ENCODE results near the gene TMEM201. TPM values are rescaled to one million over a fixed set of nuclear protein-coding genes. Genes with fewer than 3 reads are reported as not detected.
A peak's percentile ranks its signal among the peaks of the same experiment; 100 is the strongest.

Gene TMEM201
- total and polyA plus RNA-seq, 4 donors: 1.5 to 3.5 (median 2.9) TPM

DNA sequence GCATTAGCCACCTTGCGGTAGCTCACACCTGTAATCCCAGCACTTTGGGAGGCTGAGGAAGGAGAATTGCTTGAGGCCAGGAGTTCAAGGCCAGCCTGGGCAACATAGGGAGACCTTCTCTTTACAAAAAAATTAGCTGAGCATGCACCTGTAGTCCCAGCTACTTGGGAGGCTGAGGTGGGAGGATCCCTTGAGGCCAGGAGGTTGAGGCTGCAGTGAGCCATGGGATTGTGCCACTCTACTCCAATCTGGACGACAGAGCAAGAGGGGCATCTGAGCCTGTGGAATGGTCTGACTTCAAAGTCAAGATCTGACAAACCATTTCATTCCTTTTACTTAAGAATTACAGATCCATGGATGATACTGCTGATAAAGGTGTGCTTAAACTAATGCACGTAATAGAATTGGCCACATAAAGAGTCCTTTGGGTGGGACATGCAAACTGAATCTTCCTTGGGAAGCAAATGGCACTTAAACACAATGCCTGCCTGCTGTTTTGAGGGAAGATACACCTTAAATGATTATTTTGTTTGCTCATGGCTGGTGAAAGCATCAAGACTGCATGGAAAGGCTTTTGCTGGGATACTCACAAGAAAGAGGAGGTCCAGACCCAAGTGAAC lies 2.5 kb upstream of the TMEM201 start:
- DNase-seq (ENCODE audit: low spot score): no peak
- H3K4me3 ChIP-seq (ENCODE audit: low read depth in 1 of 3, low read length in 3 of 3): no peak overlapping the region
- H3K36me3 ChIP-seq (ENCODE audit: control insufficient read depth in 4 of 4, insufficient read depth in 3 of 4, low read depth in 1 of 4, low read length in 3 of 4): peaks cover 1 to 10% (median 6%) of the 10 kb centered on the region in 4 donors
- H3K4me1 ChIP-seq (ENCODE audit: control insufficient read depth in 4 of 4, insufficient read depth in 4 of 4, low read length in 3 of 4): peaks cover 4 to 12% (median 8%) of the 10 kb centered on the region in 4 donors
- H3K27me3 ChIP-seq (ENCODE audit: control insufficient read depth in 4 of 4, insufficient read depth in 4 of 4, low read length in 3 of 4): no peaks in the 10 kb centered on the region
- no peaks in the 10 kb centered on the region for H3K9me3 ChIP-seq (ENCODE audit: control insufficient read depth in 4 of 4, low read length in 3 of 4)
- 95% methylated on average over 3 of the region's 3 CpGs for WGBS
- no peak overlapping the region for H3K27ac ChIP-seq (ENCODE audit: low read depth in 1 of 2, low read length in 2 of 2)
- TF ChIP-seq RXRA (IDR thresholded peaks at IDR 0.05) (no peak), GABPA (IDR thresholded peaks at IDR 0.05 in 1 of 2, conservative IDR thresholded peaks at IDR 0.05 in 1 of 2) (no peak), TAF1 (conservative IDR thresholded peaks at IDR 0.05) (no peak), EGR1 (IDR thresholded peaks at IDR 0.05; ENCODE audit: low read depth in 2 of 2) (no peak), NR2F2 (IDR thresholded peaks at IDR 0.05) (no peak), SP1 (IDR thresholded peaks at IDR 0.05) (no peak), JUND (IDR thresholded peaks at IDR 0.05) (no peak), FOXA2 (IDR thresholded peaks at IDR 0.05) (no peak), FOXA1 (IDR thresholded peaks at IDR 0.05) (no peak)
- TF ChIP-seq, protein P1, sequence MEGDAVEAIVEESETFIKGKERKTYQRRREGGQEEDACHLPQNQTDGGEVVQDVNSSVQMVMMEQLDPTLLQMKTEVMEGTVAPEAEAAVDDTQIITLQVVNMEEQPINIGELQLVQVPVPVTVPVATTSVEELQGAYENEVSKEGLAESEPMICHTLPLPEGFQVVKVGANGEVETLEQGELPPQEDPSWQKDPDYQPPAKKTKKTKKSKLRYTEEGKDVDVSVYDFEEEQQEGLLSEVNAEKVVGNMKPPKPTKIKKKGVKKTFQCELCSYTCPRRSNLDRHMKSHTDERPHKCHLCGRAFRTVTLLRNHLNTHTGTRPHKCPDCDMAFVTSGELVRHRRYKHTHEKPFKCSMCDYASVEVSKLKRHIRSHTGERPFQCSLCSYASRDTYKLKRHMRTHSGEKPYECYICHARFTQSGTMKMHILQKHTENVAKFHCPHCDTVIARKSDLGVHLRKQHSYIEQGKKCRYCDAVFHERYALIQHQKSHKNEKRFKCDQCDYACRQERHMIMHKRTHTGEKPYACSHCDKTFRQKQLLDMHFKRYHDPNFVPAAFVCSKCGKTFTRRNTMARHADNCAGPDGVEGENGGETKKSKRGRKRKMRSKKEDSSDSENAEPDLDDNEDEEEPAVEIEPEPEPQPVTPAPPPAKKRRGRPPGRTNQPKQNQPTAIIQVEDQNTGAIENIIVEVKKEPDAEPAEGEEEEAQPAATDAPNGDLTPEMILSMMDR (IDR thresholded peaks at IDR 0.05; ENCODE audit: low read depth, low read length, missing input control): no peak
- TF ChIP-seq, protein P2, sequence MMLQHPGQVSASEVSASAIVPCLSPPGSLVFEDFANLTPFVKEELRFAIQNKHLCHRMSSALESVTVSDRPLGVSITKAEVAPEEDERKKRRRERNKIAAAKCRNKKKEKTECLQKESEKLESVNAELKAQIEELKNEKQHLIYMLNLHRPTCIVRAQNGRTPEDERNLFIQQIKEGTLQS (IDR thresholded peaks at IDR 0.05): no peak
- no peak overlapping the region for H3K9ac ChIP-seq (ENCODE audit: low read depth in 1 of 2, low read length in 2 of 2)

DNA sequence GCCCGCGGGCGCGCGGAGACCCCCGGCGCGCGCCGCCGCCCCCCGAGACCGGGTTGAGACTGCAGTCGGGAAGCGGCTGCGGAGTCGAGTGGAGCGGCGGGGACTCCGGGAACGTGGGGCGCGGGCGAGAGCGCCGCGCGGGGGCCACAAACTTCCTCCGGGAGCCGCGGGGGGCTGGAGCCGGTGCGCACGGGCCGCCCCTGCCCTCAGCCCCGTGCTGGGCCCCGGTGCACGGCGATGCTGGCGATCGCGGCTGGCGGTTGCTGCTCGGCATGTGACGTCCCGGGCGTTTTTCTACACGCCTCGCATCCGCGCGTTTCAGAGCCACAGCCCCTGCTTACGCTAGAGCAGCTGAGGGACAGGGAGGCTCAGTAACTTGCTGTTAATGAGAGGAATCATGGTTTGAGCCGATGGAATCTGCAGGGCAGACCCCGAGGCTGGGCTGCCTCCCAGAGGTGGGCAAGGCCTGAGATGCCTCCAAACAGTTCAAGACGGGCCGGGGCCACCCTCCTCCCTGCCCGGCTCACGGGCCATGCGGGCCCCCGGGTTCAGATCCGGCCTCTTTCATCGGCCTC lies 520 bp downstream of the TMEM201 start:
- TF ChIP-seq TAF1 (conservative IDR thresholded peaks at IDR 0.05): no peak
- TF ChIP-seq, protein P2 (IDR thresholded peaks at IDR 0.05): no peak
- TF ChIP-seq, protein P3, sequence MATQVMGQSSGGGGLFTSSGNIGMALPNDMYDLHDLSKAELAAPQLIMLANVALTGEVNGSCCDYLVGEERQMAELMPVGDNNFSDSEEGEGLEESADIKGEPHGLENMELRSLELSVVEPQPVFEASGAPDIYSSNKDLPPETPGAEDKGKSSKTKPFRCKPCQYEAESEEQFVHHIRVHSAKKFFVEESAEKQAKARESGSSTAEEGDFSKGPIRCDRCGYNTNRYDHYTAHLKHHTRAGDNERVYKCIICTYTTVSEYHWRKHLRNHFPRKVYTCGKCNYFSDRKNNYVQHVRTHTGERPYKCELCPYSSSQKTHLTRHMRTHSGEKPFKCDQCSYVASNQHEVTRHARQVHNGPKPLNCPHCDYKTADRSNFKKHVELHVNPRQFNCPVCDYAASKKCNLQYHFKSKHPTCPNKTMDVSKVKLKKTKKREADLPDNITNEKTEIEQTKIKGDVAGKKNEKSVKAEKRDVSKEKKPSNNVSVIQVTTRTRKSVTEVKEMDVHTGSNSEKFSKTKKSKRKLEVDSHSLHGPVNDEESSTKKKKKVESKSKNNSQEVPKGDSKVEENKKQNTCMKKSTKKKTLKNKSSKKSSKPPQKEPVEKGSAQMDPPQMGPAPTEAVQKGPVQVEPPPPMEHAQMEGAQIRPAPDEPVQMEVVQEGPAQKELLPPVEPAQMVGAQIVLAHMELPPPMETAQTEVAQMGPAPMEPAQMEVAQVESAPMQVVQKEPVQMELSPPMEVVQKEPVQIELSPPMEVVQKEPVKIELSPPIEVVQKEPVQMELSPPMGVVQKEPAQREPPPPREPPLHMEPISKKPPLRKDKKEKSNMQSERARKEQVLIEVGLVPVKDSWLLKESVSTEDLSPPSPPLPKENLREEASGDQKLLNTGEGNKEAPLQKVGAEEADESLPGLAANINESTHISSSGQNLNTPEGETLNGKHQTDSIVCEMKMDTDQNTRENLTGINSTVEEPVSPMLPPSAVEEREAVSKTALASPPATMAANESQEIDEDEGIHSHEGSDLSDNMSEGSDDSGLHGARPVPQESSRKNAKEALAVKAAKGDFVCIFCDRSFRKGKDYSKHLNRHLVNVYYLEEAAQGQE (IDR thresholded peaks at IDR 0.05): no peak
- no peak for TF ChIP-seq EGR1 (IDR thresholded peaks at IDR 0.05; ENCODE audit: low read depth in 2 of 2)
- no peak for TF ChIP-seq HNF4G (IDR thresholded peaks at IDR 0.05)
- TF ChIP-seq FOXA2 (IDR thresholded peaks at IDR 0.05): no peak
- TF ChIP-seq RXRA (IDR thresholded peaks at IDR 0.05): no peak
- TF ChIP-seq, protein P4, sequence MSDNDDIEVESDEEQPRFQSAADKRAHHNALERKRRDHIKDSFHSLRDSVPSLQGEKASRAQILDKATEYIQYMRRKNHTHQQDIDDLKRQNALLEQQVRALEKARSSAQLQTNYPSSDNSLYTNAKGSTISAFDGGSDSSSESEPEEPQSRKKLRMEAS (IDR thresholded peaks at IDR 0.05): no peak
- TF ChIP-seq HNF4A (conservative IDR thresholded peaks at IDR 0.05): no peak
- no peak for TF ChIP-seq FOXA1 (IDR thresholded peaks at IDR 0.05)
- TF ChIP-seq NR2F2 (IDR thresholded peaks at IDR 0.05): no peak
- TF ChIP-seq, protein P5, sequence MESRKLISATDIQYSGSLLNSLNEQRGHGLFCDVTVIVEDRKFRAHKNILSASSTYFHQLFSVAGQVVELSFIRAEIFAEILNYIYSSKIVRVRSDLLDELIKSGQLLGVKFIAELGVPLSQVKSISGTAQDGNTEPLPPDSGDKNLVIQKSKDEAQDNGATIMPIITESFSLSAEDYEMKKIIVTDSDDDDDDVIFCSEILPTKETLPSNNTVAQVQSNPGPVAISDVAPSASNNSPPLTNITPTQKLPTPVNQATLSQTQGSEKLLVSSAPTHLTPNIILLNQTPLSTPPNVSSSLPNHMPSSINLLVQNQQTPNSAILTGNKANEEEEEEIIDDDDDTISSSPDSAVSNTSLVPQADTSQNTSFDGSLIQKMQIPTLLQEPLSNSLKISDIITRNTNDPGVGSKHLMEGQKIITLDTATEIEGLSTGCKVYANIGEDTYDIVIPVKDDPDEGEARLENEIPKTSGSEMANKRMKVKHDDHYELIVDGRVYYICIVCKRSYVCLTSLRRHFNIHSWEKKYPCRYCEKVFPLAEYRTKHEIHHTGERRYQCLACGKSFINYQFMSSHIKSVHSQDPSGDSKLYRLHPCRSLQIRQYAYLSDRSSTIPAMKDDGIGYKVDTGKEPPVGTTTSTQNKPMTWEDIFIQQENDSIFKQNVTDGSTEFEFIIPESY (IDR thresholded peaks at IDR 0.05): no peak
- TF ChIP-seq JUND (IDR thresholded peaks at IDR 0.05): no peak
- no peak for TF ChIP-seq YY1 (IDR thresholded peaks at IDR 0.05)
- no peak for TF ChIP-seq RAD21 (IDR thresholded peaks at IDR 0.05)
- no peaks in the 10 kb centered on the region for H3K9me3 ChIP-seq (ENCODE audit: control insufficient read depth in 4 of 4, low read length in 3 of 4)
- WGBS: 2% methylated on average over 63 of the region's 63 CpGs
- no peaks in the 10 kb centered on the region for H3K27me3 ChIP-seq (ENCODE audit: control insufficient read depth in 4 of 4, insufficient read depth in 4 of 4, low read length in 3 of 4)
- peaks cover 0 to 2% (median 0%) of the 10 kb centered on the region in 4 donors for H3K36me3 ChIP-seq (ENCODE audit: control insufficient read depth in 4 of 4, insufficient read depth in 3 of 4, low read depth in 1 of 4, low read length in 3 of 4)
- H3K27ac ChIP-seq (ENCODE audit: low read depth in 1 of 2, low read length in 2 of 2): no peak overlapping the region
- peak overlapping the region; percentile 37 to 89 (median 63) for H3K4me3 ChIP-seq (ENCODE audit: low read depth in 1 of 3, low read length in 3 of 3)
- no peak for DNase-seq (ENCODE audit: low spot score)
- peaks cover 4 to 19% (median 11%) of the 10 kb centered on the region in 4 donors for H3K4me1 ChIP-seq (ENCODE audit: control insufficient read depth in 4 of 4, insufficient read depth in 4 of 4, low read length in 3 of 4)
- H3K9ac ChIP-seq (ENCODE audit: low read depth in 1 of 2, low read length in 2 of 2): peak overlapping the region in 1 of 2 donors; percentile 67
